ENCODE results near the gene CEP290.

Gene CEP290

GRCh38 chr12:88058719-88059077 is 83.2 kb downstream of the CEP290 start:
- peaks cover 2% of the 10 kb centered on the region for H3K36me3 ChIP-seq (ENCODE audit: control insufficient read depth, insufficient read depth, low read length)
- no peak for DNase-seq (ENCODE audit: extremely low read depth, insufficient read length)
- H3K27me3 ChIP-seq (replicated peaks; ENCODE audit: control insufficient read depth, insufficient read depth, low read length) = no peaks in the 10 kb centered on the region
- TF ChIP-seq CTCF (IDR thresholded peaks at IDR 0.05; ENCODE audit: insufficient read depth, low read length, poor library complexity, severe bottlenecking) = no peak
- H3K4me3 ChIP-seq (replicated peaks; ENCODE audit: low read depth, low read length) = no peak overlapping the region

GRCh38 chr12:88057994-88058718 is 83.7 kb downstream of the CEP290 start:
- no peak for DNase-seq (ENCODE audit: extremely low read depth, insufficient read length)
- Histone ChIP-seq H3K27me3 (replicated peaks; ENCODE audit: control insufficient read depth, insufficient read depth, low read length) (no peaks in the 10 kb centered on the region), H3K36me3 (ENCODE audit: control insufficient read depth, insufficient read depth, low read length) (peaks cover 2% of the 10 kb centered on the region), H3K4me3 (replicated peaks; ENCODE audit: low read depth, low read length) (no peak overlapping the region)
- TF ChIP-seq CTCF (IDR thresholded peaks at IDR 0.05; ENCODE audit: insufficient read depth, low read length, poor library complexity, severe bottlenecking) = no peak

- Histone ChIP-seq H3K4me3 (replicated peaks; ENCODE audit: low read depth, low read length) (no peak overlapping the region), H3K27me3 (replicated peaks; ENCODE audit: control insufficient read depth, insufficient read depth, low read length) (no peaks in the 10 kb centered on the region), H3K36me3 (ENCODE audit: control insufficient read depth, insufficient read depth, low read length) (peaks cover 2% of the 10 kb centered on the region)
- no peak for TF ChIP-seq CTCF (IDR thresholded peaks at IDR 0.05; ENCODE audit: insufficient read depth, low read length, poor library complexity, severe bottlenecking)
- DNase-seq (ENCODE audit: extremely low read depth, insufficient read length) = no peak
Observed at GRCh38 chr12:88056571-88056970, 85.3 kb downstream of the CEP290 start.

- no peaks in the 10 kb centered on the region for H3K27me3 ChIP-seq (replicated peaks; ENCODE audit: control insufficient read depth, insufficient read depth, low read length)
- H3K4me3 ChIP-seq (replicated peaks; ENCODE audit: low read depth, low read length) = no peak overlapping the region
- peaks cover 2% of the 10 kb centered on the region; the same call in 1 of the 2 replicates for H3K36me3 ChIP-seq (ENCODE audit: control insufficient read depth, insufficient read depth, low read length)
- TF ChIP-seq CTCF (IDR thresholded peaks at IDR 0.05; ENCODE audit: insufficient read depth, low read length, poor library complexity, severe bottlenecking) = peak; percentile 52
- no peak for DNase-seq (ENCODE audit: extremely low read depth, insufficient read length)
Observed at GRCh38 chr12:88052686-88053085, 89.2 kb downstream of the CEP290 start.

GRCh38 chr12:88044035-88044434 is 97.9 kb downstream of the CEP290 start:
- no peak overlapping the region for H3K4me3 ChIP-seq (replicated peaks; ENCODE audit: low read depth, low read length)
- H3K27me3 ChIP-seq (replicated peaks; ENCODE audit: control insufficient read depth, insufficient read depth, low read length) = no peaks in the 10 kb centered on the region
- TF ChIP-seq CTCF (IDR thresholded peaks at IDR 0.05; ENCODE audit: insufficient read depth, low read length, poor library complexity, severe bottlenecking) = no peak
- DNase-seq (ENCODE audit: extremely low read depth, insufficient read length) = no peak
- H3K36me3 ChIP-seq (ENCODE audit: control insufficient read depth, insufficient read depth, low read length) = peaks cover 3% of the 10 kb centered on the region

GRCh38 chr12:88037770-88038169 is 104.1 kb downstream of the CEP290 start:
- DNase-seq (ENCODE audit: extremely low read depth, insufficient read length) = no peak
- H3K4me3 ChIP-seq (replicated peaks; ENCODE audit: low read depth, low read length) = no peak overlapping the region
- peaks cover 3% of the 10 kb centered on the region for H3K36me3 ChIP-seq (ENCODE audit: control insufficient read depth, insufficient read depth, low read length)
- no peak for TF ChIP-seq CTCF (IDR thresholded peaks at IDR 0.05; ENCODE audit: insufficient read depth, low read length, poor library complexity, severe bottlenecking)
- H3K27me3 ChIP-seq (replicated peaks; ENCODE audit: control insufficient read depth, insufficient read depth, low read length) = no peaks in the 10 kb centered on the region
